ENCODE data around the gene GXYLT1. TPM values are rescaled to one million over a fixed set of nuclear protein-coding genes. Genes with fewer than 3 reads are reported as not detected.
"Not testable (repeated sequence)": the region's sequence is repeated elsewhere in the genome, so short reads cannot be mapped to it uniquely, and the experiment has no call there.

GXYLT1 gene
- 10 to 100 TPM; 29.0 to 34.4 (median 32.0) TPM for polyA plus RNA-seq (ENCODE audit: insufficient read length in 3 of 3)

DNA sequence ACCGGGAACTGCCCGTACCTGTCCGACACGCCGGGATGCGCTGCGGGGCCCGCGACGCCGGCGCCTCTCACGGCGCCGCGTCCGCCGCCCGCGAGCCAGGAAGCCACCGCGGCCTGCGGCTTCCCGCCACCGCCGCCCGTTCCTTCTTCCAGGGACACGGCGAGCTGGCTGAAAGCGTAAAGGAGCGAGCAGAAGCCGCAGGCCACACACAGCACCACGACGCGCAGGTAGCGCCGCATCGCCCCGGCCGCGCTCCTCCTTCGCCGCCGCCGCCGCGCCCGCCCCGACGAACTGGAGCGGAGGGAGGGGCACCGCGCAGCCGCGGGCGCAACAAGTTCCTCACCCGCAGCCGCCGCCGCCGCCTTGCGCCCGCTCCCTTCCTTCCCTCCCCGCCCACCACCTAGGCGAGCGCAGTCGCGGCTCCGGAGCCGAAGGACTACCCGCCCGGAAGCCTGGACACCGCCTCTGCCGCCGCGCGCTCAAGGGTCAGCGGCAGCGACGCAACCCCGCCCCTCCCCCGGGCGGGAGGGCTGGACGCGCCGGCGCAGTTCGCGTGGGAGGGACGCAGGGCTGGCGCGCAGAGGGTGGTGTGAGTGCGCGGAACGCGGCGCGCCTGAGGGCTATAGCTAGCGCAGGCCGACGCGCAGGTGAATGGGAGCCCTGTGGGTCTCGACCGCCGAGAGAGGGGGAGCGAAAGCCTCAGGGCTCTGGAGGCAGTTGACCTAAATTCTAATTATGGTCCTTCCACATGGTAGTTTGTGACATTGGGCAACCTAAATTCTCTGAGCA is at the start of gene GXYLT1:
TSS of gene GXYLT1 (minus strand) at position 467 of the 789 bp plus-strand sequence. CDS start at position 239, 228 bp downstream.
- DNase-seq (ENCODE audit: low read depth in 3 of 3, low spot score in 2 of 3), result peak; percentile 74 to 87 (median 83)

- DNase-seq (ENCODE audit: low read depth in 3 of 3, low spot score in 2 of 3), result no peak
Observed at GRCh38 chr12:42192686-42193085, 48.0 kb upstream of the GXYLT1 start.

DNA sequence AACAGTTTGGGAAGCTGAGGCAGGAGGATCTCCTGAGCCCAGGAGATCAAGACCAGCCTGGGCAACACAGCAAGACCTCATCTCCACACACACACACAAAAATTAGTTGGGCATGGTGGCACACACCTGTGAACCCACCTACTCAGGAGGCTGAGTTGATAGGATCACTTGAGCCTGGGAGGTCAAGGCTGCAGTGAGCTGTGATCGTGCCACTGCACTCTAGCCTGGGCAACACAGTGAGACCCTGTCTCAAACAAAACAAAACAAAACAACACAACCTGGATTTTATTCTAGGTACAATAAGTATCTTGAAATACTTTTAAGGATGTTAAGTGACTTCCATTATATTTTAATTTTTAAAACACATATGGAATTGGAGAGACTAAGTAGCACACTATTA is 47.6 kb upstream of the GXYLT1 start:
- no peak for DNase-seq (ENCODE audit: low read depth in 3 of 3, low spot score in 2 of 3)

GRCh38 chr12:42190376-42190775 is 45.7 kb upstream of the GXYLT1 start:
- no peak for DNase-seq (ENCODE audit: low read depth in 3 of 3, low spot score in 2 of 3)

DNA sequence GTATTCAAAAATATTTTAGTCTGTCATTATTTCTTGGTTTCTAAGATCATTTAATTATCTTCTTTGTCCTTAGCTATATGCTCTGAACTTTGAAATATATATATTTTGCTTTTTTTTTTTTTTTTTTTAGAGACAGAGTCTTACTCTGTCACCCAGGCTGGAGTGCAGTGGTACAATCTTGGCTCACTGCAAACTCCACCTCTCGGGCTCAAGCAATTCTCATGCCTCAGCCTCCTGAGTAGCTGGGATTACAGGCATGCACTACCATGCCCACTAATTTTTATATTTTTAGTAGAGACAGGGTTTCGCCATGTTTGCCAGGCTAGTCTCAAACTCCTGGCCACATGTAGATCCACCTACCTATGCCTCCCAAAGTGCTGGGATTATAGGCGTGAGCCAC is 43.6 kb upstream of the GXYLT1 start:
- DNase-seq (ENCODE audit: low read depth in 3 of 3, low spot score in 2 of 3), result not testable (repeated sequence)

DNA sequence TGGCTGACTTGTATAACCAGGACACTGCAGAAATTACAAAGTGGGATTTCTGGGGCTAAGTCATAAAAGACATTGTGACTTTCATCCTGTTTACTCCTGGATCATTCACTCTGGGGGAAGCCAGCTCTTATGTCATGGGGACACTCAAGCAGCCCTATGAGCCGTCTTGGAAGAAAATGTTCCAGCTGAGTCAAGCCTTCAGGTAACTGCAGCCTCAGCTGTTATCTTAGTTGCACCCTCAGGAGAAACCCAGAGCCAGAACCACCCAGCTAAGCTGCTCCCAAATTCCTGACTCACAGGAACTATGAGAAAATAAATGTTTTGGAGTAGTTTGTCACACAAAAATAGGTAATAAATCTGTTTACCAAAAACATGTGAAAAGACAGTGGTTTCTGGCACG is 43.1 kb upstream of the GXYLT1 start:
- no peak for DNase-seq (ENCODE audit: low read depth in 3 of 3, low spot score in 2 of 3)

DNA sequence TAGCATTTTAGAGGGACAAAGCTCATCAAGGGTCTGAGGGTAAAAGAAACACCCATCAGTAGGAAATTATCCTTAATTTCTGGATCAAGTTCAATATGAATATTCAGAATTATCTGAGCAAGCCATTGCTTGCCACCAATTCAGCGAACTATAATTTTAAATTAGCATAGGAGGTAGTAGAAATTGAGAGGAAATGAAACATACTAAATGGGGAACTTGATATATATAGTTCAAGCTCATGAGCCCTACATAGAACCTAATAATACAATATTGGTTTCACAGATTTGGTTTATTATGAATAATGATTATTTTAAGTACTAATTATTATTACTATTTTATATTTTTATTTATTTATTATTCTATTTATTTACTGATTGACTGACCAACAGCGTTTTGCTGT is 42.1 kb upstream of the GXYLT1 start:
- no peak for DNase-seq (ENCODE audit: low read depth in 3 of 3, low spot score in 2 of 3)

DNA sequence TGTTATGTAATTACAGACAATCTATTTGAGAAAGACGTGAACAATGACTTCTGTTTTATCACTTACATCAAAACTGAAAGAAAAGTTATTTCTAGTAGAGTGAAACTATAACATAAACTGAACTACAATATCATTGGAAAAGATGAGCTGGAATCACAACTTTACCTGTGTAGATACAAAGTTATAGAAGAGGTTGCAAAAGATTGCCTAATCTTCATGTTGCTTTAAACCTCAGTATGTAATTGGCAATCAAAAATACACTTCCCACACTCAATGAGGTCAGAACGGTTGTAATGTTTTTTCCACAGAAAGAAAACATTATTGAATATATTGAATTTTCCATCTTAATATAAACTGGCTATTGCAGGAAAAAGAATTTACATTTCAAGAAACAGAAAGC is 37.7 kb upstream of the GXYLT1 start:
- DNase-seq (ENCODE audit: low read depth in 3 of 3, low spot score in 2 of 3), result no peak

DNA sequence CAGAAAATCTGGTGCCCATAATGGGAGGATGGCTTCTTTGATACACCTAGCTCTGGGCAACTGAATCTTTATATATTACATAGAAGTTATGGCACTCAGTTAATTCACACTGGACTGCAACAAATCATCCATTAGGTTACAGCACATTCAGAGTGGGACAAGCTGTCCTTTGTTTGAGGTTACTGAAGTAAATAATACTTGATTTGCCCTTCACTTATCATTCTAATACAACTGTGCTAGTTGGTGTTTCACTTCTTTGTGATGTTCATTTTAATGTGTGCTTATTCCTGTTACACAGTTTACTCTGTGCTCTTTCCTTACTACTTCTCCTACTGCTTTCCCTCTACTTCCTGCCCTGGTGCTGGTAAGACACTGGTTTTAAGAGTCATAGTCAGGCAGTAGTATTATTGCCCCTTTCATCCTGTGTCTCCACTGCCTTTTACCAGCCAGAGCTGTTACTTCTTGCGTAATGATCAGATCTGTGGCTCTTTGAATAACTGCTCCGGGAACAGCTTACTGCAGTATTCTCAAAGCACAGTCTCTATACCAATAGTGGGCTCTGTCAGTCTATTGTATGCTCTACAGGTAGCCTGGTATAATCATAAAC is 36.4 kb upstream of the GXYLT1 start:
- DNase-seq (ENCODE audit: low read depth in 3 of 3, low spot score in 2 of 3), result no peak

- no peak for DNase-seq (ENCODE audit: low read depth in 3 of 3, low spot score in 2 of 3)
Observed at GRCh38 chr12:42178101-42178500, 33.4 kb upstream of the GXYLT1 start.

- no peak for DNase-seq (ENCODE audit: low read depth in 3 of 3, low spot score in 2 of 3)
Observed at GRCh38 chr12:42174978-42175377, 30.3 kb upstream of the GXYLT1 start.

DNA sequence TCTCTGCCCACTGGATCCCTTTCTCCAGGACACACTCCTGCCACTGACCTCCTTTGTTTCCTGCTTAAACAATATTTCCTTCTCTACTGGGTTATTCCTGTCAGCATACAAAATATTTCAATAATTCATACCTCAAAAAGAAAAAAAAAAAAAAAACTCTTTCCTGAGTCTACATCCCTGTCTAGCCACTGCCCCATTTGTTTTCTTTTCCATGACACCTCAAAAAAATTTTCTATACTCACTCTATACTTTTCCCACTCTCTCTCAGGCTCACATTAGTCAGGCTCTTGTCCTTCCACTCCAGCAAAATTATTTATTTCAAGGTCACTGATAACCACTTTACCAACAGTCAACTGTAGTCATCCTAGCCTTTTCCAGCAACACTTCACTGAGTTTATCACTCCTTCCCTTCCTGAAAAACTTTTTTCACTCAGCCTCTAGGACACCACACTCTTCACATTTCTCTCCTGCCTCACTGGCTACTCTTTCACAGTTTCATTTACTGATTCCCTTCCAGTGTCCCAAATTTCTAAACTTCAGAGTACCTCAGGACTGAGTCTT is 29.4 kb upstream of the GXYLT1 start:
- DNase-seq (ENCODE audit: low read depth in 3 of 3, low spot score in 2 of 3), result no peak

- DNase-seq (ENCODE audit: low read depth in 3 of 3, low spot score in 2 of 3), result no peak
Observed at GRCh38 chr12:42172441-42173210, 28.0 kb upstream of the GXYLT1 start.

GRCh38 chr12:42167711-42168110 is 23.0 kb upstream of the GXYLT1 start:
- DNase-seq (ENCODE audit: low read depth in 3 of 3, low spot score in 2 of 3), result no peak

- DNase-seq (ENCODE audit: low read depth in 3 of 3, low spot score in 2 of 3), result no peak
Observed at GRCh38 chr12:42166501-42166900, 21.8 kb upstream of the GXYLT1 start.

GRCh38 chr12:42163913-42164312 is 19.2 kb upstream of the GXYLT1 start:
- DNase-seq (ENCODE audit: low read depth in 3 of 3, low spot score in 2 of 3), result no peak

- no peak for DNase-seq (ENCODE audit: low read depth in 3 of 3, low spot score in 2 of 3)
Observed at GRCh38 chr12:42162965-42163364, 18.3 kb upstream of the GXYLT1 start.

DNA sequence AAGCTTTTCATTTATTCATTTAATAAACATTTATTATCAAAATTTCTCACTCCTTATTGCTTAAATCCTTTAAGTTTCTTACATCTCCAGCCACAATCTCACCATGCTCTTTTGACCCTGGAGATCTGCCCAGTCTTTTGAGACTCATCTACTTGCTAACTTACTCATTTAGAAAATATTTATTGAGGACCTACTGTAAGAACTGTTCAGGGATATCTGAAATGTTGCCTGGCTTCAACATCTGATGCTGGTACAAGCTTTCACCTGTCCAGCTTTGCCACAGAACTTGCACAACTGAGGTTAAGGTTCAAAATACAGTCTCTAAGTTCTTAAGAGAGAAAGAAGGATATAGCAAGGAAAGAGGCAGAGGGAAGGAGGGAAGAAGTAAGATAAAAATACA is 17.5 kb upstream of the GXYLT1 start:
- no peak for DNase-seq (ENCODE audit: low read depth in 3 of 3, low spot score in 2 of 3)

DNA sequence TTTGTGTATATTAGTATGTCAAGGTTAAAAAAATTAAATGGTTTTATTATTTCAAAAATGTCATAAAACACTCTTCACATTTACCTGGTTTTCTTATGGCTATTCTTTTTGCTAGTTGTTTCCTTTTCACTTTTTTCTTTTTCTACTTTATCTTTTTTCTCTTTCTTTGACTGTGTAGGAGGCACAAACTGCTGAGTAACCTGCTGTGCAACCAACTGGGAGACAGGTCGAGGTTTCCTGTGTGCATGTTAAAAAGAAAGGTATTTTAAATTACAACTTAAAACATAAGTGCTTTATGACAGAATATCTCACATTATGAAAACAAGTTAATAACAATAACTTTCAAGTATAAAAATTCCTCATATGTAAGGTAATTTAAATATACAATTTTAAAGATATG is 16.9 kb upstream of the GXYLT1 start:
- DNase-seq (ENCODE audit: low read depth in 3 of 3, low spot score in 2 of 3), result no peak

DNA sequence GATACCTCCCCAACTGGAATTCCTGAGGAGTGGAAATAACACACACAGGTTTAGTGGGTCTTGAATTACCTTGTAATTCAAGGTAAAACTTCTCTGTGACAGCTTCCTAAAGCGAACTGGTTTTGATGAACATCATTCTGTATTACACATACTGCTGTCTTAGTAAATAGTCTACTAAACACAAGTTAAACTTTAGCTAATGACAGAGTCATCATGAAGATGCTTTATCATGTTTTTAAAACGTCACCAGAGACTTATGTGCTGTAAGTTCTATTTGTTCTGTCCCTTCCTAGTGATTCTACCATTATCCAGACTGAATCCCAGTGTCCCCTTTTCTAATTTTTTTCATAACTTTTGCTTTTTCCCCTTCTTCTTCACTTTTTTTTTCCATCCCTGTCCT is 11.6 kb upstream of the GXYLT1 start:
- DNase-seq (ENCODE audit: low read depth in 3 of 3, low spot score in 2 of 3), result no peak

DNA sequence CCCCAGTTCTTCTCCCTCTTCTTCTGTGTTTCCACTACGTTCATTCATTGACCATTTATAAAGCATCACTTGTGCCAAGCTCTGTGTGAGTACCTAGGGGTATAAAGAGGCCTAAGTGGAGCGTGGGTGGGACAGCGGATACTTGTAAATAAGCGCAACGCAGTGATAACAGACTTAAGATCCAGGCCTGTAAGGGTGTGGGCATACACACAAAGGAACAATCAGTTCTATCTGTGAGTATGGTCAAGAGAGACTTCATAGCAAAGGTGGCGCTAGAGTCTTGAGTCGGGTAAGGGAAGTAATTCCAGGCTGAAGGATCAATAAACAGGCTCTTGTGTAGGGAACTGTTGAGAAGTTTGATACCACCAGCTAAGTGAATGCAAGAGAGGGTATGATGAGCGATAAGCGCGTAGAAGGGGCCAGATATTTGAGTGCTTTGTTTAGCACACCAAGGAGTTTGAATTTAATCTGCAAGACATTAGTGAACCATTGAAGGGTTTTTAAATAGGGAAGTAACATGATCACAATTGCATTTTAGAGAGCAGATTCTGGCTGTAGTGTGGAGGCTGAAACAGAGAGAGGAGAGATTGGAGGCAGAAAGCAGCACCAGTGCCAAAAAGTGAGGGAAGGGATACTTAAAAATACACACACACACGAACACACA is 1.0 kb upstream of the GXYLT1 start:
- no peak for DNase-seq (ENCODE audit: low read depth in 3 of 3, low spot score in 2 of 3)

Measured in right renal cortex interstitium (tissue), 3 donors.